Measurements from ENCODE around the gene PCGF1. TPM values are rescaled to one million over a fixed set of nuclear protein-coding genes. Genes with fewer than 3 reads are reported as not detected.
A peak's percentile ranks its signal among the peaks of the same experiment; 100 is the strongest.

Gene PCGF1
- total RNA-seq, 3 donors from 2014 or later (not counting 1 experiment from before 2014, with no cell fraction given), result 22.9 to 35.9 (median 33.2) TPM

DNA sequence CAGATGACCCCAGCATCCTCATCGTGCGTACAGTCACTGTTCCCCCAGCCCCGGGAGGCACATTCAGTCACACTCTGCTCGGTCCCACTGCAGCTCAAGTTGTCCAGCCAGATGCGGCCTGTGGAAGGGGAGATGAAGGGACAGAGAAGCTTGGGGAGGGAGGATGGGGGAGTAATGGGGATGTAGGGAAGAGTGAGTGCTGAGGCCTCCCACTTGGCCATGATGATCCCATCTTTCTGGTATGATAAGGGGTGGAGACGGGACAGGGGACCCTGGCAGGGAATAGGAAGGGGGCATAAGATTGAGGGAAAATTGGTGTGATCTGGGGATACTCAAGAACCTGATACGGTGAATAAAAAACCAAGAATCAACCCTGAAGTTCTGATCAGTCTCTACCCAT is 42.7 kb upstream of the PCGF1 start:
- Histone ChIP-seq H3K9me3 (ENCODE audit: control insufficient read depth, insufficient read depth, low read length) (no peaks in the 10 kb centered on the region), H3K36me3 (ENCODE audit: control insufficient read depth, insufficient read depth, low read length) (no peaks in the 10 kb centered on the region), H3K27me3 (ENCODE audit: control insufficient read depth, insufficient read depth, low read length) (peaks cover 23% of the 10 kb centered on the region), H3K27ac (ENCODE audit: low read length) (no peak overlapping the region), H3K4me1 (ENCODE audit: control insufficient read depth, insufficient read depth, low read length) (peaks cover 27% of the 10 kb centered on the region), H3K4me3 (ENCODE audit: low read length) (no peak overlapping the region)
- Mint-ChIP-seq H3K9me3 (no peaks in the 10 kb centered on the region), H3K4me1 (peaks cover 8 to 17% of the 10 kb centered on the region in 2 donors), H3K4me3 (no peak overlapping the region), H3K27me3 (ENCODE audit: low read depth in 2 of 2) (peaks cover 45% of the 10 kb centered on the region in 2 donors), H3K36me3 (no peaks in the 10 kb centered on the region), H3K27ac (no peak overlapping the region)
- WGBS (ENCODE audit: insufficient coverage), result 95% methylated on average over 7 of the region's 7 CpGs
- no peak for DNase-seq
- no peak for ATAC-seq
- TF ChIP-seq, protein P1, sequence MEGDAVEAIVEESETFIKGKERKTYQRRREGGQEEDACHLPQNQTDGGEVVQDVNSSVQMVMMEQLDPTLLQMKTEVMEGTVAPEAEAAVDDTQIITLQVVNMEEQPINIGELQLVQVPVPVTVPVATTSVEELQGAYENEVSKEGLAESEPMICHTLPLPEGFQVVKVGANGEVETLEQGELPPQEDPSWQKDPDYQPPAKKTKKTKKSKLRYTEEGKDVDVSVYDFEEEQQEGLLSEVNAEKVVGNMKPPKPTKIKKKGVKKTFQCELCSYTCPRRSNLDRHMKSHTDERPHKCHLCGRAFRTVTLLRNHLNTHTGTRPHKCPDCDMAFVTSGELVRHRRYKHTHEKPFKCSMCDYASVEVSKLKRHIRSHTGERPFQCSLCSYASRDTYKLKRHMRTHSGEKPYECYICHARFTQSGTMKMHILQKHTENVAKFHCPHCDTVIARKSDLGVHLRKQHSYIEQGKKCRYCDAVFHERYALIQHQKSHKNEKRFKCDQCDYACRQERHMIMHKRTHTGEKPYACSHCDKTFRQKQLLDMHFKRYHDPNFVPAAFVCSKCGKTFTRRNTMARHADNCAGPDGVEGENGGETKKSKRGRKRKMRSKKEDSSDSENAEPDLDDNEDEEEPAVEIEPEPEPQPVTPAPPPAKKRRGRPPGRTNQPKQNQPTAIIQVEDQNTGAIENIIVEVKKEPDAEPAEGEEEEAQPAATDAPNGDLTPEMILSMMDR (IDR thresholded peaks at IDR 0.05), result no peak
- intact Hi-C loops (cut with micrococcal nuclease), result no loop called here

DNA sequence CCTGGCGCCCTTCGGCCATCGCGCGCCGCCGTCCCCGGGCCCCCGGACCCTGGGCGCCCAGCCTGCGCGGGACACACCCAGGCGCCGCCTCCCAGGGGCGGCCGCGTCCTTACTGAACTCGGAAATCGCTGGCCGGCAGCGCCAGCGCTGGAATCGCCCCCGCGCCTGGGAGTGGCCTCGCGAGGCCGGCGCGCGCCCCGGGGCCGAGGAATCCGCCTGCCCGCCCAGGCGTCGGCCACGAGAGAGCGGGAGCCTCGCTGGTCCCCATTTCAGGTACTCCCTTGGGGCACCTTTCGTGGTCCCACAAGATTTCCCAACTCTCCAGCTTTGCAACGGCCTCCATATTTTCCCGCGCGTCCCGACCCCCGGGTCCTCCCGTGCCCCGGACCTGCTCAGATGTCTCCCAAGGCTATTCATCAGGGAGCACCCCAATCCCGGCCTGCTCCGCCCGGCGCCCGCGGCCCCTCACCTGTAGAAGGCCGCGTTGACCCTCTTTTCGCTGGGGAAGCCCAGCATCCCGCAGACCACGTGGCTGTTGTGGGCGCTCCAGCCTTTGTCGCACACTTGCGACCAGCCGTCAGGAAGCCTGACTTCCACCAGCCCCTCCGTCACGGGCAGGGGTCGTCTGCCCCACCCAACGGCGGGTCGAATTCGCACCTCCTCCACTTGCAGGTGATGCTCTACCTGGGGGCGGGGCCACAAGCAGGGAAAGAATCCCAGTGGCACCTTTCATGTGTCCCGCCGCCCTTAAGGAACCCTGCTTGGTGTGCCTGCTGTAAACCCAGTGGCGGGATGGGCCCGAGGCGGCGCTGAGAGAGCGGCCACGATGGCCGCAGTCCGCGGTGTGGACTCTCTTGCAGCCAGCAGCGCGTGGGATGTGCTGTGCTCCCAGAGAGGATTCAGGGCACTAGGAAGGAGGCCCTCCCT is 41.7 kb upstream of the PCGF1 start:
- no peaks in the 10 kb centered on the region for H3K36me3 Mint-ChIP-seq
- Histone ChIP-seq H3K27ac (ENCODE audit: low read length) (no peak overlapping the region), H3K4me1 (ENCODE audit: control insufficient read depth, insufficient read depth, low read length) (peaks cover 23% of the 10 kb centered on the region), H3K4me3 (ENCODE audit: low read length) (peak overlapping the region; percentile 21), H3K27me3 (ENCODE audit: control insufficient read depth, insufficient read depth, low read length) (peaks cover 23% of the 10 kb centered on the region), H3K9me3 (ENCODE audit: control insufficient read depth, insufficient read depth, low read length) (no peaks in the 10 kb centered on the region), H3K36me3 (ENCODE audit: control insufficient read depth, insufficient read depth, low read length) (no peaks in the 10 kb centered on the region)
- ATAC-seq, result peak in 2 of 3 donors; percentile 33 to 39
- H3K4me3 Mint-ChIP-seq, result peak overlapping the region; percentile 43
- H3K9me3 Mint-ChIP-seq, result no peaks in the 10 kb centered on the region
- peaks cover 4 to 12% of the 10 kb centered on the region in 2 donors for H3K4me1 Mint-ChIP-seq
- 3% methylated on average over 85 of the region's 85 CpGs for WGBS (ENCODE audit: insufficient coverage)
- TF ChIP-seq, protein P1 (IDR thresholded peaks at IDR 0.05), result no peak
- DNase-seq, result no peak
- intact Hi-C loops (cut with micrococcal nuclease), result no loop called here
- H3K27me3 Mint-ChIP-seq (ENCODE audit: low read depth in 2 of 2), result peaks cover 45 to 52% of the 10 kb centered on the region in 2 donors
- no peak overlapping the region for H3K27ac Mint-ChIP-seq

DNA sequence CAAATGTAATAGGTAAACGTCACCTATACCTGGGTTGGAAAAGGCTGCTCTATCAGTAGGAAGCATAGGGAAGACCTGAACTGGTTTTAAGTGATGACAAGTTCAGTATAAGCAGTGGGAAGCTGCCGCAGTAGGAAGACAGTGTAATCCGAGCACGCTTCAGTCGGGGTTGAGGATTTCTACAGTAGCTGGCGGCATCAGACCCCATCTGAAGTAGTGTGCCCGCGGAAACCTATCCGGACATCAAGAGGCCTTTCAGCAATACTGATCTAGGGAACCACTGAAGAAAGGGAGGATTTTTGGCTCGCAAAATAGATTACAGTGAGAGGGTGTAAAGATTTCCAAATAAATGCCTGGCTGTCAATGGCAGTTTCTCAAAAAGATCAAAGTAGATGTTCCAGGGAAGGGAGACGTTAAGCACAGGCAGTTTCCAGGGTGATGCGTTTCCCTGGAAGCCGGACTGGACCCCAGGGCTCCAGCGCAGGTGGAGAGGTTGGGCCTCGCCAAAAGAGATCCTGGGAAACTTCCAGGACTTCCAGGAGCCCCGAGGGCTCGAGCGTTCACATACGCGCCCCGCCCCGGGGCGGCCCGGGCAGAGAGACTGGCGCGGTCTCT is 40.9 kb upstream of the PCGF1 start:
- Histone ChIP-seq H3K9me3 (ENCODE audit: control insufficient read depth, insufficient read depth, low read length) (no peaks in the 10 kb centered on the region), H3K27ac (ENCODE audit: low read length) (no peak overlapping the region), H3K4me1 (ENCODE audit: control insufficient read depth, insufficient read depth, low read length) (peaks cover 15% of the 10 kb centered on the region), H3K36me3 (ENCODE audit: control insufficient read depth, insufficient read depth, low read length) (no peaks in the 10 kb centered on the region), H3K4me3 (ENCODE audit: low read length) (peak overlapping the region; percentile 10), H3K27me3 (ENCODE audit: control insufficient read depth, insufficient read depth, low read length) (peaks cover 23% of the 10 kb centered on the region)
- peaks cover 4 to 7% of the 10 kb centered on the region in 2 donors for H3K4me1 Mint-ChIP-seq
- H3K4me3 Mint-ChIP-seq, result peak overlapping the region; percentile 74
- no peaks in the 10 kb centered on the region for H3K36me3 Mint-ChIP-seq
- 33% methylated on average over 26 of the region's 26 CpGs for WGBS (ENCODE audit: insufficient coverage)
- H3K27me3 Mint-ChIP-seq (ENCODE audit: low read depth in 2 of 2), result peaks cover 45 to 53% of the 10 kb centered on the region in 2 donors
- TF ChIP-seq, protein P1 (IDR thresholded peaks at IDR 0.05), result no peak
- no peak overlapping the region for H3K27ac Mint-ChIP-seq
- ATAC-seq (no peak), DNase-seq (no peak)
- intact Hi-C loops (cut with micrococcal nuclease), result no loop called here
- H3K9me3 Mint-ChIP-seq, result no peaks in the 10 kb centered on the region

Measured in natural killer cell (primary cell).